IMR-90 (cell line): ENCODE results near the gene PLCB2. TPM values are rescaled to one million over a fixed set of nuclear protein-coding genes. Genes with fewer than 3 reads are reported as not detected.

Experiments
- ATAC-seq: fragments of 200-7000 bp; cut with Tn5 transposase; 2 replicates; pipeline ENCODE4 v1.9.1; 2020; ENCODE audit warnings: low read depth, mild to moderate bottlenecking, moderate library complexity
- BruUV-seq: library from RNA; stranded (reverse); fragments of 400-500 nt; replicated peaks from 2 replicates; lab custom pipeline; 2021; lab: Mats Ljungman, UMichigan
- CTCF ChIA-PET: fragments of 300-600 bp; formaldehyde crosslinking; extraction: SDS; loops from one replicate; lab custom pipeline; 2021; ENCODE audit warnings: antibody characterized with exemption; lab: Yijun Ruan, JAX
- POLR2A ChIA-PET: fragments of 300-600 bp; sonication (Branson Sonifier 250); formaldehyde crosslinking; loops from one replicate; lab custom pipeline; 2022; ENCODE audit warnings: antibody characterized with exemption; ENCODE audit not compliant: unreplicated experiment; lab: Charles Lee
- DNase-seq: peaks from one replicate; pipeline ENCODE4 v3.0.0; 2013
- H2AFZ ChIP-seq: replicated peaks from 2 replicates; pipeline ENCODE3; 2013; ENCODE audit warnings: low read length, mild to moderate bottlenecking; ENCODE audit not compliant: poor library complexity
- H2AK5ac ChIP-seq: 2 replicates; pipeline ENCODE4 v1.6.1; 2013; ENCODE audit warnings: low read depth, low read length, inconsistent platforms
- H2AK9ac ChIP-seq: replicated peaks from 2 replicates; pipeline ENCODE3; 2013; ENCODE audit warnings: mild to moderate bottlenecking, low read depth, low read length, moderate library complexity; ENCODE audit not compliant: poor library complexity
- H2BK120ac ChIP-seq: 2 replicates; pipeline ENCODE4 v1.6.1; 2013; ENCODE audit warnings: low read depth, low read length, inconsistent platforms
- H2BK15ac ChIP-seq: 3 replicates; pipeline ENCODE4 v1.6.1; 2013; ENCODE audit warnings: low read depth, low read length, inconsistent platforms
- H2BK20ac ChIP-seq: 2 replicates; pipeline ENCODE4 v1.6.1; 2013; ENCODE audit warnings: low read depth, mild to moderate bottlenecking, inconsistent platforms, low read length, moderate library complexity
- H2BK5ac ChIP-seq: 2 replicates; pipeline ENCODE4 v1.6.1; 2013; ENCODE audit warnings: mild to moderate bottlenecking, low read depth, low read length, inconsistent platforms; ENCODE audit not compliant: poor library complexity, severe bottlenecking
- H3K14ac ChIP-seq: replicated peaks from 2 replicates; pipeline ENCODE4 v1.6.1; 2013; ENCODE audit warnings: low read depth, low read length, inconsistent platforms
- H3K18ac ChIP-seq: 2 replicates; pipeline ENCODE4 v1.6.1; 2013; ENCODE audit warnings: low read depth, low read length, control low read depth
- H3K23ac ChIP-seq: 2 replicates; pipeline ENCODE4 v1.6.1; 2013; ENCODE audit warnings: low read depth, low read length, inconsistent platforms
- H3K27ac ChIP-seq: 2 replicates; pipeline ENCODE4 v1.5.1; 2013; ENCODE audit warnings: mild to moderate bottlenecking, control low read depth, low read length; ENCODE audit not compliant: insufficient read depth
- H3K27me3 ChIP-seq: 2 replicates; pipeline ENCODE4 v1.6.1; 2013; ENCODE audit warnings: low read length; ENCODE audit not compliant: control insufficient read depth, insufficient read depth
- H3K36me3 ChIP-seq: 2 replicates; pipeline ENCODE4 v1.6.1; 2013; ENCODE audit warnings: low read length, mixed read lengths; ENCODE audit not compliant: control insufficient read depth, insufficient read depth
- H3K4ac ChIP-seq: 2 replicates; pipeline ENCODE4 v1.6.1; 2013; ENCODE audit warnings: low read depth, low read length, inconsistent platforms
- H3K4me1 ChIP-seq: 2 replicates; pipeline ENCODE4 v1.6.1; 2013; ENCODE audit warnings: low read length, mixed read lengths; ENCODE audit not compliant: control insufficient read depth, insufficient read depth
- H3K4me2 ChIP-seq: 2 replicates; pipeline ENCODE4 v1.6.1; 2013; ENCODE audit warnings: low read depth, mild to moderate bottlenecking, control low read depth, low read length, moderate library complexity
- H3K4me3 ChIP-seq: 2 replicates; pipeline ENCODE4 v1.5.1; 2013; ENCODE audit warnings: low read depth, mild to moderate bottlenecking, control low read depth, low read length, moderate library complexity; ENCODE audit not compliant: insufficient read depth
- H3K56ac ChIP-seq: 2 replicates; pipeline ENCODE4 v1.6.1; 2013; ENCODE audit warnings: low read length, inconsistent platforms; ENCODE audit not compliant: insufficient read depth; ENCODE audit errors: extremely low read depth
- H3K79me1 ChIP-seq, 2 experiments: 2 replicates each; pipeline ENCODE4 v1.6.1; 2013; ENCODE audit warnings: low read length in 2 of 2, inconsistent platforms in 1 of 2, low read depth in 1 of 2
- H3K9ac ChIP-seq: 2 replicates; pipeline ENCODE4 v1.6.1; 2013; ENCODE audit warnings: low read depth, low read length, control low read depth
- H3K9me1 ChIP-seq: 2 replicates; pipeline ENCODE4 v1.6.1; 2013; ENCODE audit warnings: low read length, inconsistent platforms; ENCODE audit not compliant: insufficient read depth
- H3K9me3 ChIP-seq: 2 replicates; pipeline ENCODE4 v1.6.1; 2013; ENCODE audit warnings: low read length; ENCODE audit not compliant: control insufficient read depth, insufficient read depth
- H4K20me1 ChIP-seq: 2 replicates; pipeline ENCODE4 v1.6.1; 2013; ENCODE audit warnings: low read length, inconsistent platforms; ENCODE audit not compliant: insufficient read depth
- H4K5ac ChIP-seq: 2 replicates; pipeline ENCODE4 v1.6.1; 2013; ENCODE audit warnings: mild to moderate bottlenecking, low read depth, low read length, control low read depth
- H4K8ac ChIP-seq, 2 experiments: 2 replicates each; pipeline ENCODE4 v1.6.1; 2013; ENCODE audit warnings: low read depth in 2 of 2, low read length in 2 of 2, control low read depth in 1 of 2, inconsistent platforms in 1 of 2
- H4K91ac ChIP-seq: 2 replicates; pipeline ENCODE4 v1.6.1; 2013; ENCODE audit warnings: low read depth, low read length, inconsistent platforms; ENCODE audit not compliant: insufficient read depth
- WGBS, 2 experiments: methylation state at CpG; one replicate each; pipeline versions ENCODE4 v1.1.5 to v1.1.7; 2013; ENCODE audit warnings: missing lambda C conversion rate in 2 of 2; ENCODE audit not compliant: insufficient read length in 1 of 2; ENCODE audit errors: extremely low coverage in 2 of 2; 5-methylcytosine and 5-hydroxymethylcytosine counted together
- dilution Hi-C: fragments of 300-500 bp; cut with HindIII; formaldehyde crosslinking; loops from one replicate; pipeline ENCODE4 v1.14.3; 2018; ENCODE audit warnings: low sequenced_read_pairs; ENCODE audit not compliant: unreplicated experiment
- in situ Hi-C: fragments of 300-500 bp; cut with MboI; formaldehyde crosslinking; loops from 3 replicates; pipeline ENCODE4 v1.14.3; 2019; ENCODE audit warnings: low sequenced_read_pairs, inconsistent platforms, mixed read lengths
- intact Hi-C: fragments of 100-400 bp; cut with micrococcal nuclease; formaldehyde crosslinking; loops from 2 replicates; pipeline ENCODE4 v1.10.0; 2022
- polyA plus RNA-seq, 3 experiments: library from polyadenylated mRNA; depleted of rRNA; stranded (reverse); fragments of >200 nt; gene quantifications; 2 replicates each; pipeline ENCODE4 v1.2.3, GENCODE V29; 2012; ENCODE audit warnings: low replicate concordance in 1 of 3
- total RNA-seq: library from RNA; depleted of rRNA; stranded (reverse); fragments of >200 nt; gene quantifications from 2 replicates; pipeline ENCODE4 v1.2.3, GENCODE V29; 2012
- TF ChIP-seq, protein P1 (sequence below): fragments of 150-350 bp; IDR thresholded peaks from 2 replicates; pipeline ENCODE4 v1.6.1; 2017; ENCODE audit warnings: mild to moderate bottlenecking, antibody characterized with exemption, low read length, low read depth

The PLCB2 gene
- total and polyA plus RNA-seq, 2 of the 4 experiments (the other 2 are of a cell fraction): 0.18 to 1.4 TPM

DNA sequence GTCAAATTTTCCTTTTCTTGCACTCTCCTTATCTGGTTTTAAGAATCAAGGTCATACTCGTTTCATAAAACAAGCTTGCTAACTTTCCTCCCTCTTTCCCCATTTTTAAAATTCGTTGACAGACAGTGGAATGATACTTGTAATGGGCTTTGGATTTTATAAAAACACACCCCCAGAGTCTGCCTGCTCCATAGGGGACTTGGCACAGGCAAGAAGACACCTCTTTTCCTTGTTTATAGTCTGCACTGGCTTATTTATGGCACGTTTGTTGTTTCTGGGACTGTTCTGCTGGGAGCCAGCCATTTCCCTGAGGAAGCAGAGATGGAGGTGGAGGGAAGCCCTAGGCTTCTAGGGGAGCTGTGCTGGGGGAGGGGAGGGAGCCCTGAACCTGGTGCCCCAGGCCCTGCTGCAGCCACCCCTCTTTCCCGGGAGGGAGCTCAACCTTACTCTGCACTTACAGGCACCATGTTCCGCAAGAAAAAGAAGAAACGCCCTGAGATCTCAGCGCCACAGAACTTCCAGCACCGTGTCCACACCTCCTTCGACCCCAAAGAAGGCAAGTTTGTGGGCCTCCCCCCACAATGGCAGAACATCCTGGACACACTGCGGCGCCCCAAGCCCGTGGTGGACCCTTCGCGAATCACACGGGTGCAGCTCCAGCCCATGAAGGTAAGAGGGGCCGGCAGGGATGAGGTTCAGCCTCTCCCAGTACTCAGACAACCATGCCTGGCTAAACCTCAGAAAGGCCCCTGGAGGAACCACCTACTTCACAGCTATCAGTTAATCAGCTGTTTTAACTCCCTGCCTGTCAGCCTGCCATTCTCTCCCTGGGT lies 43.2 kb downstream of the PLCB2 start:
- ATAC-seq (no peak), DNase-seq (no peak)
- Histone ChIP-seq H2BK5ac (no peak overlapping the region), H2BK20ac (no peak overlapping the region), H3K9me3 (no peaks in the 10 kb centered on the region), H4K5ac (no peak overlapping the region), H3K18ac (no peak overlapping the region), H3K56ac (no peak overlapping the region), H3K79me1 (no peaks in the 10 kb centered on the region), H3K9ac (no peak overlapping the region), H3K4me1 (peaks cover 15% of the 10 kb centered on the region), H4K91ac (no peak overlapping the region), H2BK15ac (no peak overlapping the region), H2BK120ac (no peak overlapping the region), H3K9me1 (peaks cover 12% of the 10 kb centered on the region), H4K8ac (no peak overlapping the region), H3K4me3 (no peak overlapping the region), H2AK9ac (peak overlapping the region; percentile 65), H3K14ac (no peak overlapping the region; the same call in 1 of the 2 replicates), H3K23ac (no peak overlapping the region), H3K27me3 (no peaks in the 10 kb centered on the region), H3K4ac (no peak overlapping the region; the same call in 1 of the 2 replicates), H3K4me2 (no peak overlapping the region), H2AFZ (peak overlapping the region; percentile 5), H4K20me1 (no peaks in the 10 kb centered on the region), H3K27ac (no peak overlapping the region), H2AK5ac (no peak overlapping the region), H3K36me3 (no peaks in the 10 kb centered on the region)
- BruUV-seq: no TSS peak
- intact Hi-C loops (no loop called here), in situ Hi-C loops (no loop called here), dilution Hi-C loops (no loop called here)
- CTCF ChIA-PET: interaction anchor here (0.6 kb wide), 1 partner anchor 165 kb away, joined by 4 read pairs; no protein-coding TSS in a partner anchor
- TF ChIP-seq, protein P1, sequence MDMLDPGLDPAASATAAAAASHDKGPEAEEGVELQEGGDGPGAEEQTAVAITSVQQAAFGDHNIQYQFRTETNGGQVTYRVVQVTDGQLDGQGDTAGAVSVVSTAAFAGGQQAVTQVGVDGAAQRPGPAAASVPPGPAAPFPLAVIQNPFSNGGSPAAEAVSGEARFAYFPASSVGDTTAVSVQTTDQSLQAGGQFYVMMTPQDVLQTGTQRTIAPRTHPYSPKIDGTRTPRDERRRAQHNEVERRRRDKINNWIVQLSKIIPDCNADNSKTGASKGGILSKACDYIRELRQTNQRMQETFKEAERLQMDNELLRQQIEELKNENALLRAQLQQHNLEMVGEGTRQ: no peak
- POLR2A ChIA-PET: no interaction called here
- 88% methylated on average over 9 of the region's 16 CpGs; no CpG with 5 or more reads in 1 of the 2 experiments for WGBS, 2 experiments
